AG20443 (cell line): ENCODE results near the gene ATG7.
A peak's percentile ranks its signal among the peaks of the same experiment; 100 is the strongest.

Experiments used
- DNase-seq: peaks from one replicate; pipeline ENCODE4 v3.0.0; 2012; ENCODE audit warnings: low spot score, mixed read lengths

The ATG7 gene

GRCh38 chr3:11356269-11356668, 84.1 kb downstream of the ATG7 start:
- DNase-seq: peak; percentile 31

- peak; percentile 56 for DNase-seq
Observed at GRCh38 chr3:11362600-11362999, 90.4 kb downstream of the ATG7 start.

GRCh38 chr3:11363715-11364114, 91.5 kb downstream of the ATG7 start:
- no peak for DNase-seq

- peak; percentile 29 for DNase-seq
Observed at GRCh38 chr3:11364181-11364580, 92.0 kb downstream of the ATG7 start.

- DNase-seq: peak; percentile 61
Observed at GRCh38 chr3:11367143-11367693, 95.0 kb downstream of the ATG7 start.

GRCh38 chr3:11370191-11370590, 98.0 kb downstream of the ATG7 start:
- no peak for DNase-seq

- no peak for DNase-seq
Observed at GRCh38 chr3:11370966-11371365, 98.8 kb downstream of the ATG7 start.

GRCh38 chr3:11371747-11372146, 99.5 kb downstream of the ATG7 start:
- no peak for DNase-seq

- no peak for DNase-seq
Observed at GRCh38 chr3:11373235-11373634, 101.0 kb downstream of the ATG7 start.

- DNase-seq: no peak
Observed at GRCh38 chr3:11373654-11374053, 101.5 kb downstream of the ATG7 start.

GRCh38 chr3:11375333-11376088, 103.3 kb downstream of the ATG7 start:
- DNase-seq: no peak

- no peak for DNase-seq
Observed at GRCh38 chr3:11377719-11378118, 105.5 kb downstream of the ATG7 start.

- peak; percentile 49 for DNase-seq
Observed at GRCh38 chr3:11379238-11379823, 107.1 kb downstream of the ATG7 start.

- DNase-seq: no peak
Observed at GRCh38 chr3:11379824-11380701, 107.9 kb downstream of the ATG7 start.

- no peak for DNase-seq
Observed at GRCh38 chr3:11381141-11381540, 108.9 kb downstream of the ATG7 start.

GRCh38 chr3:11381563-11381962, 109.4 kb downstream of the ATG7 start:
- no peak for DNase-seq

- DNase-seq: no peak
Observed at GRCh38 chr3:11382146-11382745, 110.0 kb downstream of the ATG7 start.

GRCh38 chr3:11384074-11384473, 111.9 kb downstream of the ATG7 start:
- DNase-seq: no peak

- peak; percentile 34 for DNase-seq
Observed at GRCh38 chr3:11385326-11385725, 113.1 kb downstream of the ATG7 start.

- no peak for DNase-seq
Observed at GRCh38 chr3:11385891-11386290, 113.7 kb downstream of the ATG7 start.

GRCh38 chr3:11386465-11387113, 114.4 kb downstream of the ATG7 start:
- no peak for DNase-seq
